Spleen (tissue), 7 donors: ENCODE data around the gene SIMC1.

Experiments
- POLR2A ChIP-seq, 3 donors: fragments of 450-650 bp; IDR thresholded peaks; one replicate each; pipeline ENCODE4 v1.5.1; 2017; ENCODE audit warnings: antibody characterized with exemption in 3 of 3, mild to moderate bottlenecking in 1 of 3
- POLR2AphosphoS5 ChIP-seq, 3 donors: sonication (generic); formaldehyde crosslinking; IDR thresholded peaks; one replicate each; pipeline ENCODE4 v1.5.1; 2017; ENCODE audit warnings: antibody characterized with exemption in 3 of 3
- TF ChIP-seq, protein P1 (sequence below), 11 experiments: fragments of 200-600 bp in 7 of 11; fragments of 450-650 bp in 4 of 11; sonication (generic) in 4 of 11; IDR thresholded peaks in 8 of 11; conservative IDR thresholded peaks in 3 of 11; 1 replicate in 7 of 11; 2 replicates in 4 of 11; pipeline versions ENCODE4 v1.4.0 to v1.8.0; 2016 to 2021; ENCODE audit warnings: antibody characterized with exemption in 11 of 11, inconsistent platforms in 4 of 11, mild to moderate bottlenecking in 1 of 11
- donor health status: DM: no; HTN: no; CAD: no; lungs with moderate emphysema.
- donor health status: DM: no; HTN: no; CAD: no.
- donor health status: DM: no; HTN: no; CAD: no.

DNA sequence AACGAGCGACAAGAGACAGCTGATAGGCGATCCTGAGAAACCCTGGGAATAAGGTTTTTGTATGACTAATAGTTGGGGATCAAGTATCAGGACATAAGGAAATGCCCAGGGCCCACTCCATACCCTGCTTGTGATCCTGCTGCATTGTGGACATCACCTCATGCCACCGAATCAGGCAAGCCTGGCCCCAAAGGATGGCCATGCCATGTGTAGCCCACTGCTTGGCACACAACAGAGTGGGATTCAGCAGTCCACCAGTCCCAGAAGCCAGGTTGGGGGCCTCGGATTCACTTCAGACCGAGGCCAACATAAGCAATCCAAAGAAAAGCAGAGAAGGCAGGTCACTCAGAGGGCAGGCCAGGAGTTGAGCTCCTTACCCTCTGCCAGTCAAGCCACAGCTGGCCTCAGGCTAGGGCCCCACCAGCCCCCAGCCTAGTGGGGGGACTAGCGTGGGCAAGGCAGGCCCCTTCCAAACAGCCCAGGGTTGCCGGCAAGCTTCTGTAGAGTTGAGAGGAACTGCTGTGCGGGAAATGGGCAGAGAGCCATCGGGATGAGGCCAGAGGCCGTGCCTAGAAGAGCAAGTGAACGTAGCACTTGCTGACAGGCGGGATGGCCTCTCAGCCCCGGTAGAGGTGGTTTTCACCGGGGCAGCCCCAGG, 145.2 kb downstream of the SIMC1 start:
- TF ChIP-seq POLR2AphosphoS5 (IDR thresholded peaks at IDR 0.05), result peak in 1 of 3 donors; percentile 54
- TF ChIP-seq, protein P1, sequence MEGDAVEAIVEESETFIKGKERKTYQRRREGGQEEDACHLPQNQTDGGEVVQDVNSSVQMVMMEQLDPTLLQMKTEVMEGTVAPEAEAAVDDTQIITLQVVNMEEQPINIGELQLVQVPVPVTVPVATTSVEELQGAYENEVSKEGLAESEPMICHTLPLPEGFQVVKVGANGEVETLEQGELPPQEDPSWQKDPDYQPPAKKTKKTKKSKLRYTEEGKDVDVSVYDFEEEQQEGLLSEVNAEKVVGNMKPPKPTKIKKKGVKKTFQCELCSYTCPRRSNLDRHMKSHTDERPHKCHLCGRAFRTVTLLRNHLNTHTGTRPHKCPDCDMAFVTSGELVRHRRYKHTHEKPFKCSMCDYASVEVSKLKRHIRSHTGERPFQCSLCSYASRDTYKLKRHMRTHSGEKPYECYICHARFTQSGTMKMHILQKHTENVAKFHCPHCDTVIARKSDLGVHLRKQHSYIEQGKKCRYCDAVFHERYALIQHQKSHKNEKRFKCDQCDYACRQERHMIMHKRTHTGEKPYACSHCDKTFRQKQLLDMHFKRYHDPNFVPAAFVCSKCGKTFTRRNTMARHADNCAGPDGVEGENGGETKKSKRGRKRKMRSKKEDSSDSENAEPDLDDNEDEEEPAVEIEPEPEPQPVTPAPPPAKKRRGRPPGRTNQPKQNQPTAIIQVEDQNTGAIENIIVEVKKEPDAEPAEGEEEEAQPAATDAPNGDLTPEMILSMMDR (IDR thresholded peaks at IDR 0.05 in 8 of 11, conservative IDR thresholded peaks at IDR 0.05 in 3 of 11), result no peak
- TF ChIP-seq POLR2A (IDR thresholded peaks at IDR 0.05), result no peak
